GM18502 (cell line): Measurements from ENCODE around the gene HELT.

ENCODE experiments used
- ATAC-seq: cut with Tn5 transposase; IDR thresholded peaks from one replicate; pipeline ENCODE4 v1.9.1; 2021; ENCODE audit warnings: mild to moderate bottlenecking; ENCODE audit not compliant: unreplicated experiment, poor library complexity

Gene HELT

DNA sequence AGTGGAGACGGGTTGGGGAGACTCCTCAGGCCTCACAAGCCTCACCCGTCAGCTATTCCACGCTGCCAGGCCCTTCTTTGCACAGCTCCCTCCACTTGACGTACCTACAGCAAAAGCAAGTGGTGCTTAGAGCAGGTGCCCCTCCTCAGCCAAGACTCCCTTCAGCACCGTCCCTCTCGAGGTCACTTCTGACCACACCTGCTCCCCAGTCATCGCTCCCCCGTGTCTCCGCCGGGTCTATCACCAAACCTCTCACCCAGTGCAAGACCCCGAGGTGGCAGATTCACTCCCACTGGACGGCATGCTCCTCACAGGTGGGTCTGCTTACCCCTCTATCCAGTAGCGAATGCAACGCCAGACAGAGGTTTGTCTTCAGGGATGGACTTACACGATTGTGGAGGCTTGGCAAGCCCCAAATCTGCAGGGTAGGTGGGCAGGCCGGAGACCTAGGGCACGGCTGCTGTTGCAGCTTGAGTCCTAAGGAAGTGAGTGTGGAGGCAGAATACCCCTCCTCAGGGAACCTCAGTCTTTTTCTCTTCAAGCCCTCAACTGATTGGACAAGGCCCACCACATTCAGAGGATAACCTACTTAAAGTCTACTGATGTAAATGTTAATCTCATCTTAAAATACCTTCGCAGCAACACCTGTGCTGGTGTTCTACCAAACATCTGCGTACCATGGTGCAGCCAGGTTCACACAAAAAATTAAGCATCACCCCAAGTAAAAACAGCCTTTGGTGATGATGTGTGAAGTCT, 14.5 kb upstream of the HELT start:
- no peak for ATAC-seq

DNA sequence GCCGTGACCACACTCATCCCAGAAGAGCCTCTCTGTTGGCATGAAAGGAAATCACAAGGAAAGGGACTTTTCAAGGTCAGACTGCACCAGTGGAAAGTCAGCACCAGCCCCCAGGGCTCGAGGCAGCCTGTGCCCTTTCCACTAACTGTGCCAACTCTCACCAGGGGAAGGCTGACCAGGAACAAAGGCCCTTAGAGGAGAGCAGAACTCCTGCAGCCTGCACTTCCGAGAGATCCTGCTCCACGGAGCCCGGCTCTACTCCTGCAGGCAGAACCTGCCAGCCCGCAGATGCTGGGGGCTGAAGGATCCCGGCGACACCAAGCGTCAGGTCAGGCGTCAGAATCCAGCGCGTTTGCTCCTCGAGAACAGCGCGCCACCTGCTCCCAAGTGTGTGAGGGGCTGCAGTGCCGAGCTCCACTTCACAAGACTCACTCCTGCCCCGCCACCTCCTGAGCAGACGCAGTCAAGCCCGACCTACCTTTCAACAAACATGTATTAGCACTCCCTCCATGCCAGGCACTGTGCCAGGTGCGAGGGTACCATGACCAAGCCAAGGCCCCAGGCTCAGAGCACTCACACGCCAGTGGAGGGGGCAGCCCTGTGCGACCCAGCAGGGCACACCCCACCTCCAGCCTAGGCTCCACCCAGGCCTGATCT, 13.6 kb upstream of the HELT start:
- peak; percentile 44 for ATAC-seq

GRCh38 chr4:185005219-185005819, 13.0 kb upstream of the HELT start:
- peak; percentile 91 for ATAC-seq

DNA sequence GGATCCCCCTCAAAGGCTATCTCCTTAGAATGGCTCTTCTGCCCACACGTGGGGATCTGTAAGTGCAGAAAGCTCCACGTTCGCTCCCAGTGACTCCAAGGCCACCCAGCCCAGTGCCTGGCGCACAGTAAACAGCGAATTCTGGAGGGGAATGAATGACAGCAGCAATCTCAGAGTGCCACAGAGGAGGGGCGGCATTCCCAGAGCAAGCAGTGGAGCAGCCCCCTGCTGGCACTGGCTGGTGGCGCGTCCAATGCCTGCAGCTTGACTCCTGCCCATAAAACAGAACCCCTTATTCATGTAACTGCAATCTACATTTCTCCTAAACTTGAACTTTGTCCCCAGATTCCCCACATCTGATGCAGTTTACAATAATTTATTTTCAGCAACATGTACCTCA, 6.9 kb upstream of the HELT start:
- ATAC-seq: peak; percentile 54

DNA sequence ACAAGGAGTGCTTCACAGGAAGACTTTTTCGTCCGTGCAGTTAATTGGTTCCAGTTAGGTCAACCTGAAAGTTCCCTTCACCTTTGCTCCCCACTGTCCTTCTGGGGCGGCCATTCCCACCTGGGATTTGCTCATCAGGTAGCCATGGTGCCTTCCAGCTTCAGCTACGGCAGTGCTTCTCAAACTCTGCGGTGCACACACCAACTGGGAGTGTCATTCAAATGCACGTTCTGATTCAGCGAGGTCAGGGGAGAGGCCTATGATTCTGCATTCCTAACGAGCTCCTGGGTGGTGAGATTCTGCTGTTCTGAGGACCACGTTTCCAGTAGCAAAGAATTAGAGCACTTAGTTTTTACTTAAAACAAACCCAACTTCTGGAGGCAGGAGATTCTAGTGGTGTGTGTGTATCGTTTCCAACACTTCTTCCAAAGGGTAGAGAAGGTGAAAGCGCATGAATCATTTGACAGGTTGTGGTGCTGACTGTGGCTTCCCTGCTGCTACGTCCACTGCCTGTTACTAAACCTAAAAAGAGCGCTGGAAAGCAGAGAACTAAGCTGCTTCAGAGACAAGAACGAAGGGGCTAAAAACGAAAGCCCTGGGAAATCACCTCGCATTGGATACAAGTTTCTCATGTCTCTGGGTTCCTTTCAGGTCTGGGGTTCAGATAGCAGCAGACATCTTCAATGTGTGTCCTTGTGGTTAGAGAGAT, 4.7 kb upstream of the HELT start:
- ATAC-seq: no peak

- no peak for ATAC-seq
Measured at GRCh38 chr4:185015108-185015507, 3.2 kb upstream of the HELT start.

GRCh38 chr4:185016101-185016940, 2.0 kb upstream of the HELT start:
- no peak for ATAC-seq

DNA sequence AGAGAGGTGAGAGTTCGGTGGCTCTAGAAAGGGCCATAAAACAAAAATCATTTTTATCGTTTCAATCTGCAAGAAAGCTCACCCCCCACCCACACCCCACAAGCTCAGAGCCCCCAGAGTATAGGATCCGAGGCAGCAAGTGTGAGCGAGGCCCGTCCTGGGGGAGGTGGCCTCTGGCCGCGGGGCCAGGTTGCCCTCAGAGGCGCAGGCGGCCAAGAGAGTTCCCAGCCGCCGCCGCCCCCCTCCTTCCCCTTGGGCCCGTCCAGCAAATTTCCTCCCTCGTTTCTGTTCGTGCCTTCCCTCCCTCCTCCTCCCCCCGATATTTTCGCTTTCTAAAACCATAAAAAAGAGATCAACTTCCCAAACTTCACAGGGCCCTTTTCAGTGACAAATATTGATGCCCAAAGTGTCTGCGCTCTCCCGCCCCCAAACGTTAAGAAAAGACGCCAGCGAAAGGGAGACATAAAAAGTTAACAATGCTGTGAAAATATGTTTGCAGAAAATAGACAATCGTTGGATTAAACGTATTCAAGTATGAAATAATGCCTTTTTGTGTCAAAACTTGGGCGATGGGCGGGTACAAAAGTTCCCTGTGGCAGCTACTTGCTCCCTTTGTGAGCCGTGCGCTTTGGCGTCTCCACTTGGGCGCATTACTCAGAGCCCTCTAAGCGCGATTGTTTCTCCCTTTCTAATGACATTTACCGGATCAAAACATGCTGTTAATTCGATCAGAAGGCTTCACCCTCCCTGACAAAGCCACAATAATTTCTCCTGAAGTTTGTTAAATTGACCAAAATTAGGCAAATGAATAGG, 1.1 kb upstream of the HELT start:
- ATAC-seq: no peak

GRCh38 chr4:185018834-185019455, 655 bp downstream of the HELT start:
- ATAC-seq: no peak

GRCh38 chr4:185019456-185020292, 1.4 kb downstream of the HELT start:
- ATAC-seq: no peak

DNA sequence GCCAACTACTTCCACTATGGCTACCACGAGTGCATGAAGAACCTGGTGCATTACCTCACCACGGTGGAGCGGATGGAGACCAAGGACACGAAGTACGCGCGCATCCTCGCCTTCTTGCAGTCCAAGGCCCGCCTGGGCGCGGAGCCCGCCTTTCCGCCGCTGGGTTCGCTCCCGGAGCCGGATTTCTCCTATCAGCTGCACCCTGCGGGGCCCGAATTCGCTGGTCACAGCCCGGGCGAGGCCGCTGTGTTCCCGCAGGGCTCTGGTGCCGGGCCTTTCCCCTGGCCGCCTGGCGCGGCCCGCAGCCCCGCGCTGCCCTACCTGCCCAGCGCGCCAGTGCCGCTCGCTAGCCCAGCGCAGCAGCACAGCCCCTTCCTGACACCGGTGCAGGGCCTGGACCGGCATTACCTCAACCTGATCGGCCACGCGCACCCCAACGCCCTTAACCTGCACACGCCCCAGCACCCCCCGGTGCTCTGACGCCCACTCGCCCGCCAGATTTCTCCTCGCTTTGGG, 2.1 kb downstream of the HELT start:
- ATAC-seq: no peak

- ATAC-seq: no peak
Measured at GRCh38 chr4:185020863-185021761, 2.8 kb downstream of the HELT start.

GRCh38 chr4:185023471-185023870, 5.2 kb downstream of the HELT start:
- ATAC-seq: no peak

GRCh38 chr4:185028625-185029024, 10.3 kb downstream of the HELT start:
- no peak for ATAC-seq

DNA sequence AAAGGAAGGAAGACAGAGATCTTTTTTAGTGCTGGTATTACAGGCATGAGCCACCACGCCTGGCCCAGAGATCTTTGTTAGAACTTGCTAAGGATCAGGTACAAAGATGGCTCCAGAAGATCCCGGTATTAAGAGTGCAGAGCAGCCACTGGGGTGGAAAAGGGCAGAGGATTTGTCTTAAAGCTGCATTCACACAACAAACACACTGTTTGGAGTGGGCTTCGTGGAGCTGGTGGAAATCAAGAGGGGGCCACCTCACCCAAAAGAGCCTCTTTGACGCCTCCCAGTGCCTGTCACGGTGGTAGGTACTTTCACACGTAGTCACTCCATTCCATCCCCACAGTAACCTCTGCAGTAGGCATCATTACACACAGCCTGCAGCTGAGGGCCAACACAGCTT, 13.3 kb downstream of the HELT start:
- no peak for ATAC-seq

DNA sequence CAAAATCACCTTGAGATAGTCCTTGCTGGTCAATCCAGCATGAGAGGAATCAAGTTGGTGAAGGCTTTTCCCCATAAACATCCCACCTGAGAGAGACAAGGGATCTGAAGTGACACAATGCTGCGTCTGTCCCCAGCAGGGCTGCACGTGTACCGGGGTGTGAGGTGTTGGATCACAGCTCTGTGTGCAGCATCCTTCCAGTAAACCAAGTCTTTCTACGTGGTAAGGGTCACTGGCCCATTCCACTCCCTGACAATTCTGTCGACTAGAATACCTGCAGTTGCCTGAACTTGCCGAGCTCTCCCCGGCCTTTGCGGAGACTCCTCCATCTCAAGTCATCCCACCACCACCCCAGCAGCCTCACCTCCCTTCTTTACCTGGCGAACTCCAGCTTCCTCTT, 14.8 kb downstream of the HELT start:
- no peak for ATAC-seq

DNA sequence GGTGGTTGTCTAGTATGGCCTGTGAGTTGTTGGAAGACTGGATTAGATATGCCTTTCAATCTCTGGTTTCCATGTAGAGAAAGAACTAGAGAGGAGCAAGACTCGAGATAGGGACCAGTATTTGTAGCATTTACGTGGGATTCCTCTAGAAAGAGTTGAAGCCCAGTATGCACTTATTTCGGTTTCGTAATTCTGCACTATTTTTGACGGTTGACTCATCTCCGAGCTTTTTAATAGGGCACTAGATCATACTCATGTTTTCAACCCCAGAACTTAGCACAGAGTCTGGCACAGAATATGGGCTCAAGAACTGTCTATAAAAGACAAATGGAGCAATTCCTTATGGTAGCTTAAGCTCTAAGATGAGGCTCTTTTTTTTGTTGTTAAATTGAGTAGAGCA, 15.7 kb downstream of the HELT start:
- no peak for ATAC-seq
